Measurements from ENCODE around the gene SUSD2.
A peak's percentile ranks its signal among the peaks of the same experiment; 100 is the strongest.
"Not testable (repeated sequence)": the region's sequence is repeated elsewhere in the genome, so short reads cannot be mapped to it uniquely, and the experiment has no call there.

SUSD2 gene

GRCh38 chr22:24181088-24181995, at the start of gene SUSD2:
Gene SUSD2 (plus strand): TSS chr22:24181487. CDS start chr22:24181520, 33 bp downstream.
- Mint-ChIP-seq H3K4me3 (no peak within 1 kb of the TSS), H3K4me1 (peaks cover 21% of the 10 kb centered on the region), H3K27ac (no peak within 1 kb of the TSS), H3K36me3 (peaks cover 7% of the 10 kb centered on the region), H3K9me3 (no peaks in the 10 kb centered on the region), H3K27me3 (no peaks in the 10 kb centered on the region)
- ATAC-seq: no peak

GRCh38 chr22:24133187-24133965, 47.9 kb upstream of the SUSD2 start:
- Mint-ChIP-seq H3K9me3 (no peaks in the 10 kb centered on the region), H3K36me3 (peaks cover 37% of the 10 kb centered on the region), H3K27ac (peak overlapping the region; percentile 2), H3K4me1 (peaks cover 35% of the 10 kb centered on the region), H3K27me3 (no peaks in the 10 kb centered on the region), H3K4me3 (no peak overlapping the region)
- no peak for ATAC-seq

- peak; percentile 81 for ATAC-seq
- H3K9me3 Mint-ChIP-seq: no peaks in the 10 kb centered on the region
- H3K4me3 Mint-ChIP-seq: no peak overlapping the region
- H3K36me3 Mint-ChIP-seq: peaks cover 37% of the 10 kb centered on the region
- H3K27me3 Mint-ChIP-seq: no peaks in the 10 kb centered on the region
- H3K4me1 Mint-ChIP-seq: peaks cover 27% of the 10 kb centered on the region
- no peak overlapping the region for H3K27ac Mint-ChIP-seq
Measured at GRCh38 chr22:24134090-24134846, 47.0 kb upstream of the SUSD2 start.

- ATAC-seq, H3K27me3 Mint-ChIP-seq, H3K9me3 Mint-ChIP-seq, H3K27ac Mint-ChIP-seq, H3K4me3 Mint-ChIP-seq: not testable (repeated sequence)
- Mint-ChIP-seq H3K36me3 (peaks cover 42% of the 10 kb centered on the region), H3K4me1 (peaks cover 43% of the 10 kb centered on the region)
Measured at GRCh38 chr22:24136533-24136932, 44.8 kb upstream of the SUSD2 start.

GRCh38 chr22:24137595-24137994, 43.7 kb upstream of the SUSD2 start:
- peak overlapping the region; percentile 58 for H3K27ac Mint-ChIP-seq
- peaks cover 53% of the 10 kb centered on the region for H3K4me1 Mint-ChIP-seq
- H3K27me3 Mint-ChIP-seq: no peaks in the 10 kb centered on the region
- ATAC-seq: no peak
- no peaks in the 10 kb centered on the region for H3K9me3 Mint-ChIP-seq
- no peak overlapping the region for H3K4me3 Mint-ChIP-seq
- H3K36me3 Mint-ChIP-seq: peaks cover 46% of the 10 kb centered on the region

GRCh38 chr22:24138649-24139420, 42.5 kb upstream of the SUSD2 start:
- H3K27ac Mint-ChIP-seq: no peak overlapping the region
- H3K27me3 Mint-ChIP-seq: no peaks in the 10 kb centered on the region
- ATAC-seq: no peak
- no peaks in the 10 kb centered on the region for H3K9me3 Mint-ChIP-seq
- no peak overlapping the region for H3K4me3 Mint-ChIP-seq
- peaks cover 53% of the 10 kb centered on the region for H3K36me3 Mint-ChIP-seq
- peaks cover 56% of the 10 kb centered on the region for H3K4me1 Mint-ChIP-seq

- peaks cover 44% of the 10 kb centered on the region for H3K36me3 Mint-ChIP-seq
- peaks cover 64% of the 10 kb centered on the region for H3K4me1 Mint-ChIP-seq
- H3K4me3 Mint-ChIP-seq: no peak overlapping the region
- H3K9me3 Mint-ChIP-seq: no peaks in the 10 kb centered on the region
- peak overlapping the region; percentile 60 for H3K27ac Mint-ChIP-seq
- H3K27me3 Mint-ChIP-seq: no peaks in the 10 kb centered on the region
- ATAC-seq: peak; percentile 63
Measured at GRCh38 chr22:24140357-24140756, 40.9 kb upstream of the SUSD2 start.

GRCh38 chr22:24141586-24141985, 39.7 kb upstream of the SUSD2 start:
- H3K9me3 Mint-ChIP-seq: no peaks in the 10 kb centered on the region

GRCh38 chr22:24142241-24142640, 39.0 kb upstream of the SUSD2 start:
- Mint-ChIP-seq H3K27me3 (no peaks in the 10 kb centered on the region), H3K9me3 (no peaks in the 10 kb centered on the region), H3K36me3 (peaks cover 26% of the 10 kb centered on the region), H3K27ac (peak overlapping the region; percentile 60), H3K4me3 (no peak overlapping the region), H3K4me1 (peaks cover 71% of the 10 kb centered on the region)
- no peak for ATAC-seq

More at GRCh38 chr22:24141586-24141985, 39.7 kb upstream of the SUSD2 start:
- ATAC-seq: peak; percentile 69
- peaks cover 69% of the 10 kb centered on the region for H3K4me1 Mint-ChIP-seq
- H3K4me3 Mint-ChIP-seq: no peak overlapping the region
- H3K27me3 Mint-ChIP-seq: no peaks in the 10 kb centered on the region
- peak overlapping the region; percentile 60 for H3K27ac Mint-ChIP-seq
- peaks cover 32% of the 10 kb centered on the region for H3K36me3 Mint-ChIP-seq

- H3K36me3 Mint-ChIP-seq: peaks cover 20% of the 10 kb centered on the region
- H3K4me1 Mint-ChIP-seq: peaks cover 76% of the 10 kb centered on the region
- no peak overlapping the region for H3K4me3 Mint-ChIP-seq
- no peak for ATAC-seq
- H3K9me3 Mint-ChIP-seq: no peaks in the 10 kb centered on the region
- H3K27ac Mint-ChIP-seq: peak overlapping the region; percentile 60
- H3K27me3 Mint-ChIP-seq: no peaks in the 10 kb centered on the region
Measured at GRCh38 chr22:24142831-24143230, 38.5 kb upstream of the SUSD2 start.

GRCh38 chr22:24144056-24144777, 37.1 kb upstream of the SUSD2 start:
- Mint-ChIP-seq H3K4me3 (no peak overlapping the region), H3K27me3 (no peaks in the 10 kb centered on the region), H3K4me1 (peaks cover 76% of the 10 kb centered on the region), H3K9me3 (no peaks in the 10 kb centered on the region), H3K36me3 (peaks cover 16% of the 10 kb centered on the region), H3K27ac (peak overlapping the region; percentile 19)
- no peak for ATAC-seq

- Mint-ChIP-seq H3K27ac (peak overlapping the region; percentile 19), H3K4me3 (no peak overlapping the region), H3K9me3 (no peaks in the 10 kb centered on the region), H3K27me3 (no peaks in the 10 kb centered on the region), H3K4me1 (peaks cover 73% of the 10 kb centered on the region), H3K36me3 (peaks cover 13% of the 10 kb centered on the region)
- ATAC-seq: no peak
Measured at GRCh38 chr22:24144778-24145085, 36.6 kb upstream of the SUSD2 start.

GRCh38 chr22:24145446-24146193, 35.7 kb upstream of the SUSD2 start:
- Mint-ChIP-seq H3K9me3 (no peaks in the 10 kb centered on the region), H3K4me3 (no peak overlapping the region), H3K4me1 (peaks cover 64% of the 10 kb centered on the region), H3K27ac (peak overlapping the region; percentile 75), H3K27me3 (no peaks in the 10 kb centered on the region), H3K36me3 (peaks cover 11% of the 10 kb centered on the region)
- ATAC-seq: no peak

All from stimulated activated memory B cell treated with anti-CD40 and anti-IgM and Interleukin-4, amounts not matched to agents 10 μg/mL and 1 μg/mL and 100 μg/mL, for 72 hours (primary cell).